Vagina (tissue), 2 donors: ENCODE measurements around the gene NT5E. TPM values are rescaled to one million over a fixed set of nuclear protein-coding genes. Genes with fewer than 3 reads are reported as not detected.

Experiments
- DNase-seq, 2 donors: peaks; one replicate each; pipeline ENCODE4 v3.0.0-alpha.2; 2017; ENCODE audit errors: extremely low spot score in 2 of 2
- H3K27ac ChIP-seq: fragments of 200-600 bp; sonication (generic); one replicate; pipeline ENCODE4 v1.5.1; 2019
- H3K27me3 ChIP-seq: fragments of 200-600 bp; sonication (generic); one replicate; pipeline ENCODE4 v1.5.1; 2019
- H3K36me3 ChIP-seq, 2 donors: fragments of 200-600 bp; sonication (generic); one replicate each; pipeline ENCODE4 v1.5.1; 2017 to 2019
- H3K4me1 ChIP-seq: fragments of 200-600 bp; sonication (generic); one replicate; pipeline ENCODE4 v1.5.1; 2019
- H3K4me3 ChIP-seq, 2 donors: fragments of 200-600 bp; sonication (generic); 1 replicate in 1 of 2; 2 replicates in 1 of 2; pipeline ENCODE4 v1.5.1; 2016 to 2019
- H3K9me3 ChIP-seq: fragments of 200-600 bp; sonication (generic); one replicate; pipeline ENCODE4 v1.5.1; 2019
- POLR2A ChIP-seq, 2 donors: fragments of 450-650 bp; IDR thresholded peaks; one replicate each; pipeline ENCODE4 v1.6.1; 2017; ENCODE audit warnings: antibody characterized with exemption in 2 of 2, mild to moderate bottlenecking in 2 of 2, moderate library complexity in 2 of 2
- POLR2AphosphoS5 ChIP-seq, 2 donors: sonication (generic); formaldehyde crosslinking; IDR thresholded peaks; one replicate each; pipeline ENCODE4 v1.9.0; 2017; ENCODE audit warnings: antibody characterized with exemption in 2 of 2, mild to moderate bottlenecking in 2 of 2, low read depth in 1 of 2; ENCODE audit not compliant: insufficient read depth in 1 of 2
- intact Hi-C: fragments of 100-400 bp; cut with DNase I; formaldehyde crosslinking; loops from one replicate; pipeline ENCODE4 v1.15.1; 2023
- total RNA-seq: library from RNA; depleted of rRNA; stranded (reverse); fragments of >200 nt; gene quantifications from one replicate; pipeline ENCODE4 v1.2.3, GENCODE V29; 2016
- TF ChIP-seq, protein P1 (sequence below), 3 experiments: fragments of 450-650 bp in 2 of 3; fragments of 200-600 bp in 1 of 3; sonication (generic) in 1 of 3; IDR thresholded peaks; one replicate each; pipeline ENCODE4 v1.5.1; 2017 to 2019; ENCODE audit warnings: antibody characterized with exemption in 3 of 3, mild to moderate bottlenecking in 2 of 3, moderate library complexity in 2 of 3

The NT5E gene
- total RNA-seq, 1 donor from 2014 or later, result 87.2 TPM

DNA sequence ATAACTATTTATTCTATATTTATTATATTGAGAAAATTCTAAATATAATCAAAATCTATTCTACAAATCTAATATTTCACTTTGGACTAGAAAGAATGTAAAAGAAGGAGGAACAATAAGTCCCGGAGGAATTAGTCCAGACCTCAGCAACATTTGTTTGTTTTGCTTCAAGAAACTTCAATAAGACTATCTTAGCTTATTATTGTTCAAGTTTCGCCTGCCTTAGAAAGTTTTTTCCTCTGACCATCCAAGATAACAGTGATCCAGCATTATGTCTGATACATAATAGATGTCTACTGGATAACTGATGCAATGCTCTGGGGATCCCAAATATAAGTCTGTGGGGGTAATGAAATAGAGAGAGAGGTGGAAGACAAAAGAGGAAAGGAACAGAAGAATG, 28.7 kb upstream of the NT5E start:
- H3K4me1 ChIP-seq, result peaks cover 11% of the 10 kb centered on the region
- TF ChIP-seq POLR2A (IDR thresholded peaks at IDR 0.05) (no peak), POLR2AphosphoS5 (IDR thresholded peaks at IDR 0.05; ENCODE audit: insufficient read depth in 1 of 2, low read depth in 1 of 2) (no peak)
- TF ChIP-seq, protein P1, sequence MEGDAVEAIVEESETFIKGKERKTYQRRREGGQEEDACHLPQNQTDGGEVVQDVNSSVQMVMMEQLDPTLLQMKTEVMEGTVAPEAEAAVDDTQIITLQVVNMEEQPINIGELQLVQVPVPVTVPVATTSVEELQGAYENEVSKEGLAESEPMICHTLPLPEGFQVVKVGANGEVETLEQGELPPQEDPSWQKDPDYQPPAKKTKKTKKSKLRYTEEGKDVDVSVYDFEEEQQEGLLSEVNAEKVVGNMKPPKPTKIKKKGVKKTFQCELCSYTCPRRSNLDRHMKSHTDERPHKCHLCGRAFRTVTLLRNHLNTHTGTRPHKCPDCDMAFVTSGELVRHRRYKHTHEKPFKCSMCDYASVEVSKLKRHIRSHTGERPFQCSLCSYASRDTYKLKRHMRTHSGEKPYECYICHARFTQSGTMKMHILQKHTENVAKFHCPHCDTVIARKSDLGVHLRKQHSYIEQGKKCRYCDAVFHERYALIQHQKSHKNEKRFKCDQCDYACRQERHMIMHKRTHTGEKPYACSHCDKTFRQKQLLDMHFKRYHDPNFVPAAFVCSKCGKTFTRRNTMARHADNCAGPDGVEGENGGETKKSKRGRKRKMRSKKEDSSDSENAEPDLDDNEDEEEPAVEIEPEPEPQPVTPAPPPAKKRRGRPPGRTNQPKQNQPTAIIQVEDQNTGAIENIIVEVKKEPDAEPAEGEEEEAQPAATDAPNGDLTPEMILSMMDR (IDR thresholded peaks at IDR 0.05), result no peak
- H3K27me3 ChIP-seq, result no peaks in the 10 kb centered on the region
- no peaks in the 10 kb centered on the region for H3K36me3 ChIP-seq
- DNase-seq, result no peak
- intact Hi-C loops, result no loop called here
- H3K27ac ChIP-seq, result no peak overlapping the region
- no peak overlapping the region for H3K4me3 ChIP-seq
- H3K9me3 ChIP-seq, result peaks cover 3% of the 10 kb centered on the region

- Histone ChIP-seq H3K36me3 (no peaks in the 10 kb centered on the region), H3K4me1 (peaks cover 4% of the 10 kb centered on the region), H3K9me3 (peaks cover 6% of the 10 kb centered on the region), H3K27me3 (no peaks in the 10 kb centered on the region), H3K27ac (no peak overlapping the region), H3K4me3 (no peak overlapping the region)
- no peak for DNase-seq
- intact Hi-C loops, result no loop called here
- TF ChIP-seq POLR2AphosphoS5 (IDR thresholded peaks at IDR 0.05; ENCODE audit: insufficient read depth in 1 of 2, low read depth in 1 of 2) (no peak), POLR2A (IDR thresholded peaks at IDR 0.05) (no peak)
- TF ChIP-seq, protein P1 (IDR thresholded peaks at IDR 0.05), result no peak
Measured at GRCh38 chr6:85421972-85422371, 27.9 kb upstream of the NT5E start.

DNA sequence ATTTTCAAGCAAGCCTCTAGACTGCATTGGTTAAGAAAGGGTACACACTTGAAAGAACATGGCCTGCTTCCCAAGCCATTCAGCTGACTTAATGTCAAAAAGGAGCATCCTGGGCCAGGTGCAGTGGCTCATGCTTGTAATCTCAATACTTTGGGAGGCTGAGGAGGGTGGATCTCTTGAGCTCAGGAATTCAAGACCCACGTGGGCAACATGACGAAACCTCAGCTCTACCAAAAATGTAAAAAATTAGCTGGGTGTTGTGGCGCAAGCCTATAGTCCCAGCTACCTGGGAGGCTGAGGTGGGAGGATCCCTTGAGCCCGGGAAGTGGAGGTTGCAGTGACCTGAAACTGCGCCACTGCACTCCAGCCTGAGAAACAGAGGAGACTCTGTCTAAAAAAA, 26.9 kb upstream of the NT5E start:
- peaks cover 6% of the 10 kb centered on the region for H3K9me3 ChIP-seq
- no peaks in the 10 kb centered on the region for H3K36me3 ChIP-seq
- intact Hi-C loops, result no loop called here
- DNase-seq, result no peak
- H3K4me3 ChIP-seq, result no peak overlapping the region
- TF ChIP-seq POLR2AphosphoS5 (IDR thresholded peaks at IDR 0.05; ENCODE audit: insufficient read depth in 1 of 2, low read depth in 1 of 2) (no peak), POLR2A (IDR thresholded peaks at IDR 0.05) (no peak)
- TF ChIP-seq, protein P1 (IDR thresholded peaks at IDR 0.05), result no peak
- H3K4me1 ChIP-seq, result no peaks in the 10 kb centered on the region
- H3K27me3 ChIP-seq, result no peaks in the 10 kb centered on the region
- no peak overlapping the region for H3K27ac ChIP-seq

- peaks cover 6% of the 10 kb centered on the region for H3K9me3 ChIP-seq
- no peak overlapping the region for H3K4me3 ChIP-seq
- H3K4me1 ChIP-seq, result no peaks in the 10 kb centered on the region
- no peaks in the 10 kb centered on the region for H3K36me3 ChIP-seq
- TF ChIP-seq, protein P1 (IDR thresholded peaks at IDR 0.05), result no peak
- TF ChIP-seq POLR2A (IDR thresholded peaks at IDR 0.05) (no peak), POLR2AphosphoS5 (IDR thresholded peaks at IDR 0.05; ENCODE audit: insufficient read depth in 1 of 2, low read depth in 1 of 2) (no peak)
- no peaks in the 10 kb centered on the region for H3K27me3 ChIP-seq
- intact Hi-C loops, result no loop called here
- no peak for DNase-seq
- H3K27ac ChIP-seq, result no peak overlapping the region
Measured at GRCh38 chr6:85424981-85425380, 24.9 kb upstream of the NT5E start.

GRCh38 chr6:85425997-85426396, 23.9 kb upstream of the NT5E start:
- DNase-seq, result no peak
- Histone ChIP-seq H3K27me3 (no peaks in the 10 kb centered on the region), H3K4me1 (no peaks in the 10 kb centered on the region), H3K4me3 (no peak overlapping the region), H3K36me3 (no peaks in the 10 kb centered on the region), H3K9me3 (peaks cover 6% of the 10 kb centered on the region), H3K27ac (no peak overlapping the region)
- TF ChIP-seq, protein P1 (IDR thresholded peaks at IDR 0.05), result no peak
- TF ChIP-seq POLR2AphosphoS5 (IDR thresholded peaks at IDR 0.05; ENCODE audit: insufficient read depth in 1 of 2, low read depth in 1 of 2) (no peak), POLR2A (IDR thresholded peaks at IDR 0.05) (no peak)
- intact Hi-C loops, result no loop called here
